ENCODE measurements around the gene SCNN1B.

Gene SCNN1B

DNA sequence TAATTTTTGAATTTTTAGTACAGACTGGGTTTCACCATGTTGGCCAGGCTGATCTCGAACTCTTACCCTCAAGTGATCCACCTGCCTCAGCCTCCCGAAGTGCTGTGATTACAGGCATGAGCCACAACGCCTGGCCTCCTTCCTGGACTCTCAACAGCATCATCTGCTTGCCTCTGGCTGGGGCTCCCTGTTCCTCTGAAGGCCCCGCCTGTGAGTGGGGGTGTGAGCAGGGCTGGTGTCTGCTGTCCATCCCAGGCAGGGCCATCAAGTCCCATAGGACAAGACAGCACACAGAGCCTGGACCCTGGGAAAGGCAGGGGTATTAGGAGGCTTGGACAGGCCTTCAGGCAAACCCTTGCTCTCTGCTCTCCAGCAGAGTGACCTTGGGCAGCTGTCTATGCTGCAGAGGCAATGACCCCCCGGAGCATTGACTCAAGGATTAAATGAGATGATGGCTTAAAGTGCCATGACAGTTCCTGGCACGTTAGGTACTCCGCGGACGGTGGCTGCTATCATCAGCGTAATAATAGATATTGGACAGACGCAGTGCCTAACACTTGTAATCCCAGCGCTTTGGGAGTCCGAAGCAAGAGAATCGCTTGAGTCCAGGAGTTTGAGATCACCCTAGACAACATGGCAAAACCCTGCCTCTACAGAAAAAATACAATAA lies 19.2 kb downstream of the SCNN1B start:
- no peak for DNase-seq

DNA sequence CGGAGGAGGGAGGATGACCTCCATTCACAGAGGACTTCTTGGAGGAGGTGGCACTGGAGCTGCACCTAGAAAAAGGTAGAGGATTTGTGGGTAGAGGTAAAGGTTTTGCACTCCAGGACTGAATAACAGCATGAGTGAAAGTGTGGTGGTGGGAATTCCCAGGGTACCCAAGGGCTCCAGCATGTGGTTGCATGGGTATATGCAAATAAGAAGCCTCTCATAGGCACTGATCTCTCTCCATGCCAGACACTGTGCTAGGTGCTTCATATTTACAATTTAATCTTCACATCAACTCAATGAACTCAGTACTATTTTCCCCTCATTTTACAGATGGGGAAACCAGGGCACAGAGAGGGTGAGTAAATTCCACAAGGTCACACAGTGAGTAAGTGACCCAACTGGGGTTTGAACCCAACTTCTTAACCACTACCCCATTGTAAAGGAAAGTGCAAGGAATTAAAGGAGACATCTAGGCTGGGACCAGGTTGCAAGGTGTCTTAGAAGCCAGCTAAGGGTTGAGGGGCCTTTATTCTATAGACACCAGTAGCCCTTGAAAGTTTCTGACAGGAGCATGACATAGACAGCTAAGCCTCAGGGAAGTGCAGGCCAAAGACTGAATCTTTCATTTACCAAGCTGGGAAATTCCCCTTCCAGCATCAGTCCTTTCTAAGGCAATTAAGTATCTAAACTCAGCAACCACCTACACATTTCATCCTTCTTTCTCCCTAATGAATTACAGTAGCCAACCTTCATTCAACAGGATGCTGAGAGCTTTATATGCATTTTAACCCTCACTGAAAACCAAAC lies 21.3 kb downstream of the SCNN1B start:
- no peak for DNase-seq

DNA sequence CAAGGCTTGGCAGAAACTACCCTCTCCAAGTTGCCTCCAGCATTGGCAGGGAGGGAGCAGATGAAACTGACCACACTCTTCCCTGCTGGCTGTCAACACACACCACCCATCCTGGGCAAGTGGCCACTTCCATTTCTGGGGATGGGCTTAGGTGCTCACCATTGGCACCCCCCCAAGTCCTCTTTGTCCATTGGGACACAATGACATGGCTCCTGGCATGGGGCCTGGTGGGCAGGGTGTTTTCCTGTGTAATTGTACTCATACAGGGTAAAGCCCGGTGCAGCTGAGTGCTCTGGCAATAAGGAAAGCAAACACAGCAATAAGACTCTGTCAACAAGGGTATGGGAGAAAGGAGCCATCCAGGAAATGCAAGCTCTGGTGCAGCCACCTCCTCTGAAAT lies 22.6 kb downstream of the SCNN1B start:
- DNase-seq = no peak

DNA sequence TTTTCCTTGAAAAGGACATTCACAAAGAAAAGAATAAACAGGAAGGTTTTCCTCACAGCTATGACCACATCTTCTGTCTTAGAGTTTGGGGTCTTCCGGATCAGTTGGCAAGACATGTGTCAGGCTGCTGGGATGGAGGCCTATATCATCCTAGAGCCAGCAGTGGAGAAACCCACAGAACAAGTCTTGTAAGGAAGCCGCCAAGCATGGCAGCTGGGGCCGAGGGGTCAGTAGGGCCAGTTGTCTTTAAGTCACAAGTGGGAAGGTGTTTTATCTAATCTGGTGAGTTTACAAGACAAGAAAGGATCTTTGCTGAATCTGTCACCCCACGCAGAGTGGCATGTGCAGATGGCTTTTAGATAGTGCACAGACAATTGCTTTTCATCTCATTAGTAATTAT lies 25.7 kb downstream of the SCNN1B start:
- no peak for DNase-seq

DNA sequence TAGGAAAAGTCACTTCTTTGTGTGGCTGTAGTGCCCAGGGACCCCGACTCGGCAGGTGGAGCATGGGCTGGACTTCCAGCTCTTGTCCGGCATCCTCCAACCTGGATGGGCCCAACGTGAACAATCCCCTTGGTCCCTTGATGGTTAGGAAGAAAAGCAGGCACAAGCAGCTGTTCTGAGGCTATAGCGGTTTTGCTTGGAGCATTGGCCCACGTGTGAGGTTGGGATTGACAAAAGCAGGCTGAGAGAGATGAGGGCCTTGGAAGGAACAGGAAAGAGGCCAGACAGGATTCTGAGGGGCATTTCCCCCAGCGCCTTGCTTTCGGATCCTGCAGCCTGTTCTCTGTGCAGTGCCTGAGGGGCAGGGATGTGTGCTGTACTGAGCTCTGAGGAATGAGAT lies 28.1 kb downstream of the SCNN1B start:
- DNase-seq = no peak

DNA sequence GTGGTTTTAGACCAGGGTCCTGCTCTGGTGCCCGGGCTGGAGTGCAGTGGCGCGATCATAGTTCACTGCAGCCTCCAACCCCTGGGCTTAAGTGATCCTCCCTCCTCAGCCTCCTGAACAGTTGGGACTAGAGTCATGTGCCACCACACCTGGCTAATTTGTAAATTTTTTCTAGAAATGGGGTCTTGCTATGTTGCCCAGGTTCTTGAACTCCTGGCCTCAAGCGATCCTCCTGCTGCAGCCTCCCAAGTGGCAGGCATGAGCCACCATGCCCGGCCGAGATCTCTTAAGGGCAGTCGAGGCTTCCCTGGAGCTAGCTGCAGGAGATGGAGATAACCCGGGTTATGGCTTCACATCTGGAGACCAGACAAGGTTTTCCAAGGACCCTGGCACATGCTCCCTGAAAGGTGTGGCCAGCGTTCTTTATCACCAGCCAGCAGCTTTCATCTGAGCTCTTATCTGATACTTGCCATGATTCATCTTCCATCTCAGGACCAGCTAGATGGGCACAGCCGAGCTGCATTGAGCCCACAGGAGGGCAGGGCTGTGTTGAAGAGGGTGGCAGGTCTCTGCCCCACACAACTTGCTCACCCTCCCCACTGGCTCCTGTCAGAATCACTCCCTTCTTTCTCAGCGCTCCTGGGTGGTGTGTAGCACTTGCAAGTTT lies 28.6 kb downstream of the SCNN1B start:
- DNase-seq = no peak

DNA sequence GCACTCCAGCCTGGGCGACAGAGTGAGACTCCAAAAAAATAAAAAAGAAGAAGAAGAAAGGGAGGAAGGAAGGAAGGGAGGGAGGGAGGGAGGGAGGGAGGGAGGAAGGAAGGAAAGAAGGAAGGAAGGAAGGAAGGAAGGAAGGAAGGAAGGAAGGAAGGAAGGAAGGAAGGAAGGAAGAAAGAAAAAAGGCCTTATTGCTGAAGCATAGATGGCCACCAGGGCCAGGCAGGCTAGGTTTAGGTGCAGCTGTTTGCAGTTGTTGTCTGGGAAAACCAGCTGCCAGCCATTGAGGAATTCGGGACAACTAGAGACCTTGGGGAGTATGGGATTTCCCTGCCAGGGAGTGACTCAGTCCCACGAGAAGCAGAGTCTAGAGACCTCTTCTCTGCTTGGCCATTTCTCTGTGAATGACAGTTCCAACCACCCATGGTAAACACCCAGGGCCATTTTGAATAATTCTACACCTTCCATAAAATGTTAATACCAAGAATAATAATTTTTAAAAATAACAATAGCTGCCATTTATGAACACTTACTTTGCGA lies 31.0 kb downstream of the SCNN1B start:
- no peak for DNase-seq

DNA sequence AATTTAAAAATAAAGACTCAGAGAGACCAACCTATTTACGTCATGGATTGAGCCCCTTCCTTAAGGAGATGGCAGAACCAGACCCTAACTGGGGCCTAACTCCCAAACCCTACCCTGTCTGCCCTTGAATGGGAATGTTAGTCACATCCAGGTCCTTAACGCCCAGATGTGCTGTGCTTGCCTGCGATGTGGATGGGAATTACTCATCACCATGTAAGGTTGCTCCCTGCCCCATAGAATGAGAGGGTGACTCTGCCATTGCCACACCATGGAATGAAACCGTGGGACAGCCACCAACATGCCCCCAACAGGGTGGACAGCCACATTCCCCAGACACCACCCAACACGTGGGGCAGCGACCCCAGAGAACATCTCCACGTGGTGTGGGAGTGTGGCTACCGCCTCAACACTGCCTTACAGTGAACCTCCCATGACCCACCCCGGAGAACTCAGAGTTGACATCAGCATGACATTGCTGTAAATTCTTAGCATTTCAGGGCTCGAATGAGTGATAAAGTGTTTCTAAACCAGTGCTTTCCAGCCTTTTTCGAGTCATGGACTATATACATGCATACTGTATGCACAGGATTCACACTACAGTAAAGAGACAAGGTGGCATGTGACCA lies 31.8 kb downstream of the SCNN1B start:
- no peak for DNase-seq

DNA sequence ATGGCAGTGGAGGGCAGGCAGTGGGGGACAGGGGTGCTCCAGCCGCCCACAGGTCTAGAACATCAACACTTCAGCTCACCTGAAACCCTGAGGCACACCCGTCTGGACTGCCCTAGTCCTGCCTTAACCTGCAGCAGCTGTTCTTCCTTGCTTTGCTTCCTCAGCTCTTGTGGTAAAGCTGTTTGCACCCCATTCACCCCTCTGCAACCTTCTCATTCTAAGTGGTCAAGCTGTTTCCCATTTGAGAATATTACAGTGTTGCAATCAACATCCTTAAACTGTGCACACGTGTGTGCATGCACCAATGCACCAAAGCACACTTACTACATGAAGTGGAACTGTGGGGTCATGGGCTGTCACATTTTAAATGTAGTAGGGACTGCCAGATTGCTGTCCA lies 32.4 kb downstream of the SCNN1B start:
- DNase-seq = no peak

DNA sequence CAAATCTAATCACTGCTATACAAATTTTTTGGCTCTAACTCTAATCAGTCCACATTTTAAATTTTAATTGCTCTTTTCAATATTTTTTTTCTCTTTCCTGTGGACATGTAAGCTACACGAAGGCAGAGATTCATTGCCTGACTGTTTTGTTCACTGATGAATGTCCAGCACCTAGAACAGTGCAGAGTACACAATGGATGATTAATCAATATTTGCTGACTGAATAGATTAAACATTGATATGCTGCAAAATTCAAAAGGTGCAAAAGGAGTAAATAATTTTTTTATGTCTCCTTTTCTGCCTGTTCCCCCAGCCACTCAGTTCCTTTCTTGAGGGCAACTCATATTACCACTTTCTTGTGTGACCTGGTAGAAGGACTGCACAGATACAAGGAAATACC lies 32.8 kb downstream of the SCNN1B start:
- DNase-seq = no peak

DNA sequence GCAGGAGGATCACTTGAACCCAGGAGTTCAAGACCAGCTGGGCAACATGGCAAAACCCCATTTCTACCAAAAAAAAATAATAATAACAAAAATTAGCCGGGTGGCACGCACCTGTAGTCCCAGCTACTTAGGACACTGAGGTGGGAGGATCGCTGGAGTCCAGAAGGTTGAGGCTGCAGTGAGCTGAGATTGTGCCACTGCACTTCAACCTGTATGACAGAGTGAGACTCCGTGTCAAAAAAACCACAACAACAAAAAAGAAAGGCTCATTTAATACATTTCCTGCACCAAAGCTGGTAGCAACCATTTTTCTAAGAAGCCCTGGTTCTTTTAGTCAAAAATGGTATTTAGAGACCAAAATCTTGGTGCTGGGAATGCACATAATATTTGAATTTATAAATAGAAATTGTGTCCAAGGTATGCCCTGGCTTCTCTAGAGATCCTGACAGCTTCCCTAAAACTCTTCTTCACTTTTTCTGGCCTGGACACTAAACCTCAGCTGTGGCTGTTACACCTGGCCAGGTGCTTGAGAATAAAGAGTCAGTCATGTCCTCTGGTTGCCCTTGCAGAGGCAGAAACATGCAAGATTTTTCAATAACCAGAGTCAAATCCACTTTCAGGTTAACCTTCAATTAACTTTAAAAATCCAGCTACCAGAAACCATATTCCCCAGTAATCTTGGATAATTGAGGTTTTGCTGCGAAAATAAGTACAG lies 35.9 kb downstream of the SCNN1B start:
- no peak for DNase-seq

DNA sequence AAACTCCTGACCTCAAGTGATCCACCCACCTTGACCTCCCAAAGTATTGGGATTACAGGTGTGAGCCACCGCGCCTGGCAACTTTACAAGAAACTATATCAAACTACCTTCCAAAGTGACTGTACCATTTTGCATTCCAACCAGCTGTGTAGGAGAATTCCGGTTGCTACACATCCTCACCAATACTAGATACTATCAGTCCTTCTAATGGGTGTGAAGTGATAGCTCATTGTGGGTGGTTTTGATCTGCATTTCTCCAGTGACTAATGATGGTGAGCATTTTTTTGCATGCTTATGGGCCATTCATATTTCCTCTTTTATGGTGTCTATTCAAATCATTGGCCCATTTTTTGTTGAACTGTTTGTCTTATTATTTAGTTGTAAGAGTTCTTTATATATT lies 37.7 kb downstream of the SCNN1B start:
- DNase-seq = no peak

DNA sequence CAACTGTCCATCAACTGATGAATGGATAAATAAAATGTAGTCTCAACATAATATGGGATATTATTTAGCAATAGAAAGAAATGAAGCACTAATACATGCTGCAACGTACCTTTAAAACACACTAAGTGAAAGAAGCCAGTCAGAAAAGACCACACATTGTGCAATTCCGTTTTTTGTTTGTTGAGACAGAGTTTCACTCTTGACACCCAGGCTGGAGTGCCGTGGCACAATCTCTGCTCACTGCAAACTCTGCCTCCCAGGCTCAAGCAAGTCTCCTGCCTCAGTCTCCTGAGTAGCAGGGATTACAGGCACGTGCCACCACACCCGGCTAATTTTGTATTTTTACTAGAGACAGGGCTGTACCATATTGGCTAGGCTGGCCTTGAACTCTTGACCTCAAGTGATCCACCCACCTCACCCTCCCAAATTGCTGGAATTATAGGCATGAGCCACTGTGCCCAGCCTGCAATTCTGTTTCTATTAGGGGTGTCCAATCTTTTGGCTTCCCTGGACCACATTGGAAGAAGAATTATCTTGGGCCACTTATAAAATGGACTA lies 40.1 kb downstream of the SCNN1B start:
- DNase-seq = no peak

DNA sequence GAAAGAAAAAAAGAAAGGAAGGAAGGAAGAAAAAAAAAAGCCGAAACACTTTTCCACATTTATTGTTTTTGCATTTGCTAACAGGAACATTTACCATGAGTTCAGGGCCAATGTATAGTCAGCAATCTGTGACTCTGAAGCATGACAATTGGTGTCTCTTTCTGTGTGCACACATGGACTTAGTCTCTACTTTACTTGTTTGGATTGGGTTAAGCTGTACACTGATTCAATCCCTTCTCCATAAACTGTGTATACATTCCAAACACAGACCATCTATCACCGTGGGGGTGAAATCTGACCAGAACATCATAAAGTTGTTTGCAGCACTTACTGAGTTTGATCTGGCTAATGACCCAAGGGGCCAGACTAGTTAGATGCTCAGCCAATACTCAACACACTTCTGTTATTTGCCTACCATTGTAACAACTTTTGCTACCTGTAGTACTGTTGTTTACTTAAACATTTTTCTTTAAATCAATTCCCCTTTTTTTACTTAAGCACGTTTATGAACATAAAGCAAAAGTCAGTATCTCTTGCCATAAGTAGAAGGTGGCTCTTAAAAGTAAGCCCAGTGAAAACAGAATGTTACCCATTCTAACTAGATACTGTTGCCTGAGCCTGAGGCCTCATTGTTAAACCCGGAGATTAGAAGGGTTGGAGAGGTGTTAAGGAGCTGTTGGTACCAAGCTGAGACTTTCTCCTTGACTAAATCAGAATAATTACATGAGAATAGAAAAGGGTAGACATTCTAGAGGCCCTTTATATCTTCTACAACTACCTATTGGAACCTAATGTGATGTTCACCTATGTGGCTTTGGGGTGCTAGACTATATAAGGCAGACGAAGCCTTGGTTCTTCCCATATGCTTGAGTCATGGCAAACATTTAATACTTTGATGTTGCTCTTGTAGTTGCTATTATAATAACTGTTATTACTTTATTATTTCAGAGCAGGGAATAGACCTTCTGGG lies 41.8 kb downstream of the SCNN1B start:
- DNase-seq = no peak

DNA sequence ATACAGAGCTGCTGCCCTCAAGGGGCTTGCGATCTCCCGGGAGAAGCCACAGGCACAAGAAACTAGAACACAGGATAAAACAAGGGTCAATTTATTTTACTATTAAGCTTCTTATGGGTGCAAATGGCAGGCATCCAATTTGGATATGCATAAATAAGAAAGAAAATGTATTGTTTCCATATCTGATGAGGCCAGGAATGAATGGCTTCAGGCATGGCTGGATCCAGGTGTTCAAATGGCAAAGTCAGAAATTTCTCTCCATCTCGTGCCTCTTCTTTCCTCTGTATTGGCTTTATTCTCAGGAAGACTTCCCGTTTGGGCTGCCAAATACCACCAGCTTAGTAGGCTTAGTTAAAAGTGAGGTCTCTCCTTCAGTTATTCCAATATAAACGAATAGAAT lies 43.1 kb downstream of the SCNN1B start:
- DNase-seq = no peak

DNA sequence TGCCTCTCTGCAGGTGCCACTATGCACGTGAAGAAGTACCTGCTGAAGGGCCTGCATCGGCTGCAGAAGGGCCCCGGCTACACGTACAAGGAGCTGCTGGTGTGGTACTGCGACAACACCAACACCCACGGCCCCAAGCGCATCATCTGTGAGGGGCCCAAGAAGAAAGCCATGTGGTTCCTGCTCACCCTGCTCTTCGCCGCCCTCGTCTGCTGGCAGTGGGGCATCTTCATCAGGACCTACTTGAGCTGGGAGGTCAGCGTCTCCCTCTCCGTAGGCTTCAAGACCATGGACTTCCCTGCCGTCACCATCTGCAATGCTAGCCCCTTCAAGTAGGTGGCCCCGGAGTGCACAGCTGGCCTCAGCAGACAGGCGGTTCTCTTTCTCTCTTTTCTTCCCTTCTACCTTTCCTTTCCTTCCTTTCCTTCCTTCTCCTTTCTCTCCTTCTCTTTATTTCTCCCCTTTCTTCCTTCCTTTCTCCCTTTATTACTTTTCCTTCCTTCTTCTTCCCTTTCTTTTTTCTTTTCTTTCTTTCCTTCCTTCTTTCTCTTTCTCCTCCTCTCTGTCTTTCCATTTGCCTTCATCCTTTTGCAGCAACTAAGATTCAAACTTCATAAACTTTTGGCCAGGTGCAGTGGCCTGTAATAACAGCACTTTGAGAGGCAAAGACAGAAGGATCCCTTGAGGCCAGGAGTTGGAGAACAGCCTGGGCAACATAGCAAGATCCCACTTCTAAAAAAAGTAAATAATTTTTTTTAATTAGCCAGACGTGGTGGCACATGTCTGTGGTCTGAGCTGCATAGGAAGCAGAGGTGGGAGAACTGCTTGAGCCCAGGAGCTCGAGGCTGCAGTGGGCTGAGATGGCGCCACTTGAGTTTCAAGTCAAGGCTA lies 46.7 kb downstream of the SCNN1B start:
- DNase-seq = no peak

DNA sequence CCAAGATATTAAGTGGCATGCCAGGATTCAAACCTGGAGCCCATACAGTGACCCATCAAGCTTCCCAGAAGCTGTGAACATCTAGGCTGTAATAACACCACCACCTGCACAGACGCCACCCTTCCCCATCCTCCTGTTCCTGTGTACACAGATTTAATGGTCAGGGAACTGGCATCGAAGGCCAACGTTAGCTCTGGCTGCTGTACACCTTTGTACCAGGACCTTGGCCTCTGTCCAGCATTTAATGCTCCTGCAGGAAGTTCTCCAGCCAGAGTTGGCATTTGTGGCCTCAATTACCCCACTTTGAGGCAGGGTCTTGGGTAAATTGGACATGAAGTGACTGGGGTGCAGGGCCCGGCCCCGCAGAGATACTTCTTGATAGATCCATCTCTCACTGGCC lies 49.3 kb downstream of the SCNN1B start:
- DNase-seq = no peak

DNA sequence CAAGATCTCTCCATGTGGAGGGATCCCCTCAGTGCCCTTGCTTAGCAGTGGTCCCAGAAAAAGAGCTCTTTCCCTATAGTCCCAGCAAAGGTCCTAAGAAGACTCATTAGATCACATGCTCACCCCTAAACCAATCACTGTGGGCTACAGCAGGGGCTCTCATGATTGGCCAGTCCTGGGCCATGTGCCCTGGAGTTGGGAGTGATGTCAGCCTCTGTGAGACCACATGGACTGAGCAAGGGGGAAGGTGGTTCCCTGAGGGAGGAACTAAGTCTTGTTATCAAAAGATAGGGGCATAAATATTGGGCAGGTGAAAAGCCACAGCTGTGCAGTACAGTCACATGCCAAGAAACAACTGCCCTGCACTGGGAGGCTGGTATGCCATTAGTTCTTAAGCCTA lies 51.3 kb downstream of the SCNN1B start:
- DNase-seq = no peak

DNA sequence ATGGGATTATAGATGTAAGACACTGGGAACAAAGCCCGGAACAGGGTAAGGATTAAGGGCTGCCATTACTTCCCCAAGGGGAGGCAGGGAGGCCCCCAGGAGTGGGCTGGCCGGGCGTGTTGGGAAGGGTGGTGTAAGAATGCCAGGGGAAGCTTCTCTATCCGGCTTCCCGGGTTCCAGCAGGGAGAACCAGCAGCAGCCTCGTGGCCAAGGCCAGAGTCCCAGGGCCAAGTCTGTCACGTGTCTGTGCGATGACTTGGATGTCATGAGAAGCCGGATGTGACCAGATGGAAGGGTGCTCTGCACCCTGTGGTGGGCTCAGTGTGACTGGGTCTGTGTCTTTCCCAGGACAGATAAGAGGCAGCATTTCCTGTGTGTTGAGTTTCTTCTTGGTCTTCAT lies 52.1 kb downstream of the SCNN1B start:
- DNase-seq = no peak

DNA sequence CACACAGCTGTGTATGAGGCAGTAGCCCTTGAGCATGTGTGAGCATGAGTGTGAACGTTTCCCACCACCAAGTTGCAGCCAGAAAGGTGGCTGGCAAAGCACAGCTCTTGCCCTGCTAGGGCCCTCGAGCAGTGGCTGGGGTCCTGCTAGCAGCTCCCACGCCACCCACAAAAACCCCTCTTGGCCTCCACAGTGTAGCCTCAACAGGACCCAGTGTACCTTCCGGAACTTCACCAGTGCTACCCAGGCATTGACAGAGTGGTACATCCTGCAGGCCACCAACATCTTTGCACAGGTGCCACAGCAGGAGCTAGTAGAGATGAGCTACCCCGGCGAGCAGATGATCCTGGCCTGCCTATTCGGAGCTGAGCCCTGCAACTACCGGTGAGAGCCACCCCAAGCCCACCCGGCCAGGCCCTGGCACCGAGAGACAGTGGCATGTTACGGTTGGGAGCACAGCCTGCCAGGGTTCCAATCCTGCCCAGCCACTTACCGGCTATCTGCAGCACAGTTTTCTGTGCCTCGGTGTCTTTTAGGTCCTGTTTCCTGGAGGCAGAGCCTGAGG lies 53.1 kb downstream of the SCNN1B start:
- no peak for DNase-seq

Measured in 8988T (cell line).